RCC 7860 (cell line): ENCODE measurements around the gene DTX2.
"Not testable (repeated sequence)": the region's sequence is repeated elsewhere in the genome, so short reads cannot be mapped to it uniquely, and the experiment has no call there.

ENCODE experiments used
- DNase-seq: peaks from one replicate; pipeline ENCODE4 v3.0.0-alpha.2; 2015; ENCODE audit warnings: low spot score
- FAIRE-seq: peaks from 2 replicates; lab custom pipeline; 2012; peaks lifted over from hg19 to GRCh38; lab: Jason Lieb, UNC

Gene DTX2

GRCh38 chr7:76485822-76486610 lies 24.5 kb downstream of the DTX2 start:
- not testable (repeated sequence) for FAIRE-seq, DNase-seq

GRCh38 chr7:76486618-76487017 lies 25.1 kb downstream of the DTX2 start:
- FAIRE-seq, DNase-seq: not testable (repeated sequence)

GRCh38 chr7:76487969-76488368 lies 26.5 kb downstream of the DTX2 start:
- not testable (repeated sequence) for FAIRE-seq, DNase-seq

GRCh38 chr7:76492139-76492538 lies 30.6 kb downstream of the DTX2 start:
- not testable (repeated sequence) for DNase-seq, FAIRE-seq

GRCh38 chr7:76495717-76496116 lies 34.2 kb downstream of the DTX2 start:
- not testable (repeated sequence) for DNase-seq, FAIRE-seq

- not testable (repeated sequence) for DNase-seq, FAIRE-seq
Measured at GRCh38 chr7:76497918-76498582, 36.5 kb downstream of the DTX2 start.

GRCh38 chr7:76498583-76499200 lies 37.2 kb downstream of the DTX2 start:
- not testable (repeated sequence) for FAIRE-seq, DNase-seq

- FAIRE-seq, DNase-seq: not testable (repeated sequence)
Measured at GRCh38 chr7:76499201-76499923, 37.9 kb downstream of the DTX2 start.

- not testable (repeated sequence) for DNase-seq, FAIRE-seq
Measured at GRCh38 chr7:76499924-76500241, 38.4 kb downstream of the DTX2 start.

GRCh38 chr7:76502224-76502623 lies 40.7 kb downstream of the DTX2 start:
- not testable (repeated sequence) for FAIRE-seq, DNase-seq

- FAIRE-seq, DNase-seq: not testable (repeated sequence)
Measured at GRCh38 chr7:76502836-76503235, 41.3 kb downstream of the DTX2 start.

- not testable (repeated sequence) for FAIRE-seq, DNase-seq
Measured at GRCh38 chr7:76503244-76503643, 41.7 kb downstream of the DTX2 start.

- DNase-seq, FAIRE-seq: not testable (repeated sequence)
Measured at GRCh38 chr7:76504351-76505167, 43.0 kb downstream of the DTX2 start.

GRCh38 chr7:76505168-76506080 lies 43.9 kb downstream of the DTX2 start:
- DNase-seq (no peak), FAIRE-seq (no peak)

GRCh38 chr7:76506081-76506440 lies 44.6 kb downstream of the DTX2 start:
- FAIRE-seq (no peak), DNase-seq (no peak)

- FAIRE-seq, DNase-seq: not testable (repeated sequence)
Measured at GRCh38 chr7:76506643-76507042, 45.1 kb downstream of the DTX2 start.

GRCh38 chr7:76507723-76508406 lies 46.4 kb downstream of the DTX2 start:
- DNase-seq = peak; percentile 18
- FAIRE-seq = no peak
